Measurements from ENCODE around the gene OR52N1. TPM values are rescaled to one million over a fixed set of nuclear protein-coding genes. Genes with fewer than 3 reads are reported as not detected.

Gene OR52N1
- total and polyA plus RNA-seq, 2 experiments from 2014 or later = not detected

- H3K27ac Mint-ChIP-seq = no peak overlapping the region
- no peaks in the 10 kb centered on the region for H3K9me2 ChIP-seq (ENCODE audit: insufficient read depth)
- H3K27ac ChIP-seq (ENCODE audit: low read depth) = no peak overlapping the region
- no peaks in the 10 kb centered on the region for H3K27me3 ChIP-seq (ENCODE audit: insufficient read depth)
- no peaks in the 10 kb centered on the region for H3K36me3 Mint-ChIP-seq (ENCODE audit: low read depth)
- DNase-seq (ENCODE audit: low spot score) (peak; percentile 55), ATAC-seq (peak; percentile 73)
- peak overlapping the region; percentile 85 for H2AFZ ChIP-seq
- H3K27me3 Mint-ChIP-seq (ENCODE audit: insufficient read depth, low read depth, poor library complexity) = peaks cover 2% of the 10 kb centered on the region
- no peaks in the 10 kb centered on the region for H3K79me2 ChIP-seq (replicated peaks; ENCODE audit: insufficient read depth)
- H3K9me3 Mint-ChIP-seq = peaks cover 19% of the 10 kb centered on the region
- peaks cover 14% of the 10 kb centered on the region for H3K4me1 ChIP-seq (ENCODE audit: insufficient read depth)
- no peak overlapping the region for H3K4me3 ChIP-seq
- H3K36me3 ChIP-seq (ENCODE audit: insufficient read depth) = no peaks in the 10 kb centered on the region
- H3K4me2 ChIP-seq = no peak overlapping the region
- no peaks in the 10 kb centered on the region for H4K20me1 ChIP-seq (replicated peaks; ENCODE audit: insufficient read depth)
- H3F3A ChIP-seq (replicated peaks; ENCODE audit: low read depth) = no peaks in the 10 kb centered on the region
- peaks cover 22% of the 10 kb centered on the region for H3K4me1 Mint-ChIP-seq
- TF ChIP-seq CREB1 (CRISPR knock-in tag; IDR thresholded peaks at IDR 0.05; ENCODE audit: low read depth) (no peak), CTCF (conservative IDR thresholded peaks at IDR 0.05; ENCODE audit: low read depth in 2 of 2) (peak; percentile 35 to 62)
- H3K4me3 Mint-ChIP-seq = no peak overlapping the region
Measured at GRCh38 chr11:5807580-5807979, 16.5 kb upstream of the OR52N1 start.

GRCh38 chr11:5803982-5804381 lies 12.9 kb upstream of the OR52N1 start:
- Histone ChIP-seq H3K79me2 (replicated peaks; ENCODE audit: insufficient read depth) (no peaks in the 10 kb centered on the region), H3K4me3 (no peak overlapping the region), H3K4me1 (ENCODE audit: insufficient read depth) (peaks cover under 1% of the 10 kb centered on the region; the same call in 1 of the 2 replicates), H3K9me2 (ENCODE audit: insufficient read depth) (no peaks in the 10 kb centered on the region), H3K4me2 (no peak overlapping the region), H3K27ac (ENCODE audit: low read depth) (no peak overlapping the region), H3F3A (replicated peaks; ENCODE audit: low read depth) (no peaks in the 10 kb centered on the region), H3K36me3 (ENCODE audit: insufficient read depth) (no peaks in the 10 kb centered on the region), H3K27me3 (ENCODE audit: insufficient read depth) (no peaks in the 10 kb centered on the region), H2AFZ (no peak overlapping the region), H4K20me1 (replicated peaks; ENCODE audit: insufficient read depth) (no peaks in the 10 kb centered on the region)
- Mint-ChIP-seq H3K27me3 (ENCODE audit: insufficient read depth, low read depth, poor library complexity) (peaks cover 2% of the 10 kb centered on the region), H3K9me3 (peaks cover 19% of the 10 kb centered on the region), H3K27ac (no peak overlapping the region), H3K36me3 (ENCODE audit: low read depth) (no peaks in the 10 kb centered on the region), H3K4me3 (no peak overlapping the region), H3K4me1 (peaks cover 12% of the 10 kb centered on the region; the same call in 2 of the 3 replicates)
- ATAC-seq (no peak), DNase-seq (ENCODE audit: low spot score) (no peak)
- TF ChIP-seq CREB1 (CRISPR knock-in tag; IDR thresholded peaks at IDR 0.05; ENCODE audit: low read depth) = no peak
- TF ChIP-seq EZH2 (IDR thresholded peaks at IDR 0.05; ENCODE audit: low read depth, unreplicated experiment) = no peak
- TF ChIP-seq ZNF331 (CRISPR knock-in tag; IDR thresholded peaks at IDR 0.05; ENCODE audit: low read depth) = no peak
- TF ChIP-seq ETS1 (IDR thresholded peaks at IDR 0.05) = no peak

GRCh38 chr11:5796541-5796940 lies 5.5 kb upstream of the OR52N1 start:
- Mint-ChIP-seq H3K27me3 (ENCODE audit: insufficient read depth, low read depth, poor library complexity) (no peaks in the 10 kb centered on the region), H3K9me3 (no peaks in the 10 kb centered on the region), H3K27ac (no peak overlapping the region), H3K4me3 (no peak overlapping the region), H3K4me1 (no peaks in the 10 kb centered on the region), H3K36me3 (ENCODE audit: low read depth) (no peaks in the 10 kb centered on the region)
- Histone ChIP-seq H3K36me3 (ENCODE audit: insufficient read depth) (no peaks in the 10 kb centered on the region), H3K4me2 (no peak overlapping the region), H3K4me1 (ENCODE audit: insufficient read depth) (no peaks in the 10 kb centered on the region), H3K4me3 (no peak overlapping the region), H3K9me2 (ENCODE audit: insufficient read depth) (no peaks in the 10 kb centered on the region), H3F3A (replicated peaks; ENCODE audit: low read depth) (no peaks in the 10 kb centered on the region), H2AFZ (0 out of 2 replicates have a peak overlapping the region, but pooled peaks have one; percentile 40), H4K20me1 (replicated peaks; ENCODE audit: insufficient read depth) (no peaks in the 10 kb centered on the region), H3K27ac (ENCODE audit: low read depth) (no peak overlapping the region), H3K27me3 (ENCODE audit: insufficient read depth) (no peaks in the 10 kb centered on the region), H3K79me2 (replicated peaks; ENCODE audit: insufficient read depth) (no peaks in the 10 kb centered on the region)
- DNase-seq (ENCODE audit: low spot score) = no peak
- no peak for ATAC-seq
- no peak for TF ChIP-seq ETS1 (IDR thresholded peaks at IDR 0.05)
- TF ChIP-seq ZNF462 (CRISPR knock-in tag; IDR thresholded peaks at IDR 0.05) = no peak

Measured in GM23338 (cell line).